Loucy (cell line): ENCODE measurements around the gene MRPL24.

Experiments used
- H2AFZ ChIP-seq: fragments of 200-600 bp; sonication (generic); 2 replicates; pipeline ENCODE4 v1.6.0; 2016; ENCODE audit warnings: antibody characterized with exemption, mild to moderate bottlenecking, low read length, moderate library complexity
- H3F3A ChIP-seq: fragments of 200-600 bp; 2 replicates; pipeline ENCODE4 v1.6.0; 2016; ENCODE audit warnings: antibody characterized with exemption, low read depth, mild to moderate bottlenecking
- H3K27me3 ChIP-seq: fragments of 200-600 bp; sonication (generic); 2 replicates; pipeline ENCODE4 v1.6.1; 2014; ENCODE audit warnings: low read length, mild to moderate bottlenecking; ENCODE audit not compliant: insufficient read depth, poor library complexity, severe bottlenecking
- H3K36me3 ChIP-seq: fragments of 200-600 bp; sonication (generic); 2 replicates; pipeline ENCODE4 v1.6.1; 2016; ENCODE audit warnings: low read length; ENCODE audit not compliant: insufficient read depth
- H3K4me1 ChIP-seq: fragments of 200-600 bp; sonication (generic); 2 replicates; pipeline ENCODE4 v1.5.1; 2014; ENCODE audit warnings: low read length, mild to moderate bottlenecking; ENCODE audit not compliant: insufficient read depth, poor library complexity, severe bottlenecking
- H3K4me2 ChIP-seq: fragments of 200-600 bp; sonication (generic); 2 replicates; pipeline ENCODE4 v1.6.0; 2014; ENCODE audit warnings: antibody characterized with exemption, low read length, low read depth, mild to moderate bottlenecking; ENCODE audit not compliant: poor library complexity, severe bottlenecking
- H3K4me3 ChIP-seq: fragments of 200-600 bp; sonication (generic); 2 replicates; pipeline ENCODE4 v1.5.1; 2014; ENCODE audit warnings: low read length, mild to moderate bottlenecking, mixed read lengths; ENCODE audit not compliant: poor library complexity, severe bottlenecking
- H3K79me2 ChIP-seq: fragments of 200-600 bp; sonication (generic); 2 replicates; pipeline ENCODE4 v1.6.1; 2014; ENCODE audit warnings: low read length; ENCODE audit not compliant: insufficient read depth
- H3K9ac ChIP-seq: fragments of 200-600 bp; sonication (generic); 2 replicates; pipeline ENCODE4 v1.6.0; 2014; ENCODE audit warnings: mild to moderate bottlenecking, low read depth, low read length, moderate library complexity; ENCODE audit not compliant: poor library complexity, severe bottlenecking
- H3K9me2 ChIP-seq: fragments of 200-600 bp; sonication (generic); replicated peaks from 2 replicates; pipeline ENCODE4 v1.6.1; 2016; ENCODE audit warnings: low read depth, low read length, mixed read lengths
- H3K9me3 ChIP-seq: fragments of 200-600 bp; sonication (generic); 2 replicates; pipeline ENCODE4 v1.6.1; 2014; ENCODE audit warnings: mild to moderate bottlenecking, antibody characterized with exemption, low read length, low read depth; ENCODE audit not compliant: insufficient read depth
- H4K20me1 ChIP-seq: fragments of 200-600 bp; sonication (generic); 2 replicates; pipeline ENCODE4 v1.6.0; 2014; ENCODE audit warnings: antibody characterized with exemption, low read length, mild to moderate bottlenecking; ENCODE audit not compliant: insufficient read depth, poor library complexity, severe bottlenecking
- EZH2phosphoT487 ChIP-seq: fragments of 200-600 bp; IDR thresholded peaks from 2 replicates; pipeline ENCODE4 v1.6.1; 2018; ENCODE audit warnings: antibody characterized with exemption, mild to moderate bottlenecking, moderate library complexity, borderline replicate concordance
- TF ChIP-seq, protein P1 (sequence below): fragments of 200-600 bp; sonication (generic); conservative IDR thresholded peaks from 2 replicates; pipeline ENCODE4 v1.5.1; 2014; ENCODE audit warnings: mild to moderate bottlenecking, antibody characterized with exemption, low read length

MRPL24 gene

DNA sequence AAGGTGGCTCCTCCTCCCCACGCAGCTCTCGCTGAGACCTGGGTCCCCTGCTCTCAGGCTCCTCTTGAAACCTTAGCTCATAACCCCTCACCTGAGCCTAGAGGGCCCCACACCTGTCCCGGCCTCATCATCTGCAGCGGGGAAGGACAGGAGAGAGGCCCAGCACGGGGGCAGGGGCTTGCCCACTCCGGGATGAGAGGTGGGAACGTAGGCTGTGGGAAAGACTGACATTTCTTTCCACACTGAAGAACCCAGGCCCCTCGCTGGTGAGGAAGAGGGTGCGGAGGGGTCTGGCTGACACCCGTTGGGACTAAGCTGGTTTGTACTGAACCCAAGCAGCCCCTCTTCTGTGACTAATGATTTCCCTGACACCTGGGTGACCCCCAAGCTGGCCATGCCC, 49.7 kb downstream of the MRPL24 start:
- Histone ChIP-seq H3F3A (no peaks in the 10 kb centered on the region), H3K79me2 (no peaks in the 10 kb centered on the region), H3K9me3 (no peaks in the 10 kb centered on the region), H3K4me1 (peaks cover 21% of the 10 kb centered on the region), H3K4me2 (no peak overlapping the region), H3K9ac (no peak overlapping the region), H3K9me2 (no peaks in the 10 kb centered on the region), H4K20me1 (no peaks in the 10 kb centered on the region), H3K27me3 (no peaks in the 10 kb centered on the region), H3K4me3 (no peak overlapping the region), H2AFZ (no peak overlapping the region), H3K36me3 (no peaks in the 10 kb centered on the region)
- TF ChIP-seq, protein P1, sequence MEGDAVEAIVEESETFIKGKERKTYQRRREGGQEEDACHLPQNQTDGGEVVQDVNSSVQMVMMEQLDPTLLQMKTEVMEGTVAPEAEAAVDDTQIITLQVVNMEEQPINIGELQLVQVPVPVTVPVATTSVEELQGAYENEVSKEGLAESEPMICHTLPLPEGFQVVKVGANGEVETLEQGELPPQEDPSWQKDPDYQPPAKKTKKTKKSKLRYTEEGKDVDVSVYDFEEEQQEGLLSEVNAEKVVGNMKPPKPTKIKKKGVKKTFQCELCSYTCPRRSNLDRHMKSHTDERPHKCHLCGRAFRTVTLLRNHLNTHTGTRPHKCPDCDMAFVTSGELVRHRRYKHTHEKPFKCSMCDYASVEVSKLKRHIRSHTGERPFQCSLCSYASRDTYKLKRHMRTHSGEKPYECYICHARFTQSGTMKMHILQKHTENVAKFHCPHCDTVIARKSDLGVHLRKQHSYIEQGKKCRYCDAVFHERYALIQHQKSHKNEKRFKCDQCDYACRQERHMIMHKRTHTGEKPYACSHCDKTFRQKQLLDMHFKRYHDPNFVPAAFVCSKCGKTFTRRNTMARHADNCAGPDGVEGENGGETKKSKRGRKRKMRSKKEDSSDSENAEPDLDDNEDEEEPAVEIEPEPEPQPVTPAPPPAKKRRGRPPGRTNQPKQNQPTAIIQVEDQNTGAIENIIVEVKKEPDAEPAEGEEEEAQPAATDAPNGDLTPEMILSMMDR: no peak
- TF ChIP-seq EZH2phosphoT487: no peak

GRCh38 chr1:156690675-156691036, 50.2 kb downstream of the MRPL24 start:
- no peaks in the 10 kb centered on the region for H3F3A ChIP-seq
- TF ChIP-seq, protein P1: no peak
- no peak for TF ChIP-seq EZH2phosphoT487
- no peak overlapping the region for H3K4me3 ChIP-seq
- peaks cover 21% of the 10 kb centered on the region for H3K4me1 ChIP-seq
- no peaks in the 10 kb centered on the region for H3K27me3 ChIP-seq
- no peaks in the 10 kb centered on the region for H3K9me3 ChIP-seq
- no peaks in the 10 kb centered on the region for H3K9me2 ChIP-seq
- H2AFZ ChIP-seq: no peak overlapping the region
- no peak overlapping the region for H3K4me2 ChIP-seq
- H3K79me2 ChIP-seq: no peaks in the 10 kb centered on the region
- H4K20me1 ChIP-seq: no peaks in the 10 kb centered on the region
- no peaks in the 10 kb centered on the region for H3K36me3 ChIP-seq
- H3K9ac ChIP-seq: no peak overlapping the region

- Histone ChIP-seq H3K79me2 (no peaks in the 10 kb centered on the region), H3K9me3 (no peaks in the 10 kb centered on the region), H3K27me3 (no peaks in the 10 kb centered on the region), H3K4me1 (peaks cover 21% of the 10 kb centered on the region), H4K20me1 (no peaks in the 10 kb centered on the region), H3K9me2 (no peaks in the 10 kb centered on the region), H3K4me3 (no peak overlapping the region), H3K9ac (no peak overlapping the region), H3K36me3 (no peaks in the 10 kb centered on the region), H2AFZ (no peak overlapping the region), H3K4me2 (no peak overlapping the region), H3F3A (no peaks in the 10 kb centered on the region)
- TF ChIP-seq, protein P1: no peak
- TF ChIP-seq EZH2phosphoT487: no peak
Observed at GRCh38 chr1:156689953-156690674, 50.8 kb downstream of the MRPL24 start.
